Keratinocyte (primary cell): ENCODE measurements around the gene FGGY. TPM values are rescaled to one million over a fixed set of nuclear protein-coding genes. Genes with fewer than 3 reads are reported as not detected.

Source experiments
- DNase-seq: peaks from one replicate; pipeline ENCODE4 v3.0.0-alpha.2; 2011; ENCODE audit warnings: low read depth, missing footprints, low spot score
- FAIRE-seq: peaks from 2 replicates; lab custom pipeline; 2011; peaks lifted over from hg19 to GRCh38; lab: Jason Lieb, UNC
- H2AFZ ChIP-seq: 2 replicates; pipeline ENCODE4 v1.6.0; 2012; ENCODE audit warnings: low read length, control low read depth, inconsistent platforms; ENCODE audit not compliant: control insufficient read depth
- H3K27ac ChIP-seq: 2 replicates; pipeline ENCODE4 v1.5.1; 2011; ENCODE audit warnings: low read length; ENCODE audit not compliant: control insufficient read depth, insufficient read depth
- H3K27me3 ChIP-seq: 3 replicates; pipeline ENCODE4 v1.6.0; 2011; ENCODE audit warnings: low read length; ENCODE audit not compliant: control insufficient read depth, insufficient read depth; ENCODE audit errors: extremely low read depth
- H3K36me3 ChIP-seq, 2 experiments: 2 replicates in 1 of 2; 3 replicates in 1 of 2; pipeline ENCODE4 v1.5.1; 2011; ENCODE audit warnings: low read length in 2 of 2, mild to moderate bottlenecking in 1 of 2; ENCODE audit not compliant: control insufficient read depth in 2 of 2, insufficient read depth in 2 of 2; ENCODE audit errors: extremely low read depth in 1 of 2
- H3K4me1 ChIP-seq: 3 replicates; pipeline ENCODE4 v1.5.1; 2011; ENCODE audit warnings: low read length; ENCODE audit not compliant: control insufficient read depth, insufficient read depth; ENCODE audit errors: extremely low read depth
- H3K4me2 ChIP-seq: 3 replicates; pipeline ENCODE4 v1.6.0; 2011; ENCODE audit warnings: low read depth, low read length; ENCODE audit not compliant: control insufficient read depth, insufficient read depth; ENCODE audit errors: extremely low read depth
- H3K4me3 ChIP-seq, 3 experiments: fragments of 200-600 bp in 1 of 3; sonication (generic) in 1 of 3; 2 replicates in 2 of 3; 3 replicates in 1 of 3; pipeline ENCODE4 v1.5.1; 2011 to 2016; ENCODE audit warnings: low read length in 3 of 3, mild to moderate bottlenecking in 3 of 3, control low read depth in 2 of 3, inconsistent platforms in 1 of 3, low read depth in 1 of 3, mixed read lengths in 1 of 3, mixed run types in 1 of 3, moderate library complexity in 1 of 3; ENCODE audit not compliant: control insufficient read depth in 2 of 3, insufficient read depth in 2 of 3; ENCODE audit errors: extremely low read depth in 1 of 3
- H3K79me2 ChIP-seq: 2 replicates; pipeline ENCODE4 v1.6.0; 2012; ENCODE audit warnings: low read length; ENCODE audit not compliant: control insufficient read depth, insufficient read depth
- H3K9ac ChIP-seq: 3 replicates; pipeline ENCODE4 v1.6.0; 2011; ENCODE audit warnings: low read length; ENCODE audit not compliant: control insufficient read depth, insufficient read depth; ENCODE audit errors: extremely low read depth
- H3K9me1 ChIP-seq: 3 replicates; pipeline ENCODE4 v1.6.0; 2011; ENCODE audit warnings: low read length; ENCODE audit not compliant: control insufficient read depth, insufficient read depth; ENCODE audit errors: extremely low read depth
- H3K9me3 ChIP-seq: 2 replicates; pipeline ENCODE4 v1.5.1; 2012; ENCODE audit warnings: low read depth, low read length; ENCODE audit not compliant: control insufficient read depth
- H4K20me1 ChIP-seq: 3 replicates; pipeline ENCODE4 v1.6.0; 2011; ENCODE audit warnings: low read length; ENCODE audit not compliant: control insufficient read depth, insufficient read depth; ENCODE audit errors: extremely low read depth
- CTCF ChIP-seq, 3 experiments: IDR thresholded peaks in 1 of 3; conservative IDR thresholded peaks in 1 of 3; optimal IDR thresholded peaks in 1 of 3; 2 replicates in 2 of 3; 3 replicates in 1 of 3; pipeline versions ENCODE3 to v1.5.1; 2011; ENCODE audit warnings: low read length in 3 of 3, mild to moderate bottlenecking in 3 of 3, moderate library complexity in 2 of 3, control low read depth in 1 of 3, inconsistent platforms in 1 of 3; ENCODE audit not compliant: insufficient read depth in 2 of 3; ENCODE audit errors: extremely low read depth in 1 of 3
- EZH2 ChIP-seq: IDR thresholded peaks from one replicate; pipeline ENCODE4 v1.6.1; 2012; ENCODE audit warnings: inconsistent platforms, mild to moderate bottlenecking, low read length, moderate library complexity
- dilution Hi-C: fragments of 300-500 bp; cut with MboI; formaldehyde crosslinking; loops from one replicate; pipeline ENCODE4 v1.7.0; 2020; ENCODE audit warnings: low sequenced_read_pairs; ENCODE audit not compliant: extremely low pct_ligation_motif_present
- polyA plus RNA-seq, 5 experiments: library from polyadenylated mRNA; depleted of rRNA in 3 of 5; stranded (reverse) in 3 of 5; stranded (forward) in 1 of 5; unstranded in 1 of 5; fragments of >200 nt; gene quantifications; 1 replicate in 1 of 5; 2 replicates in 3 of 5; 3 replicates in 1 of 5; pipeline versions ENCODE4 v1.2.1 to v1.2.3, GENCODE V29; 2011 to 2012; ENCODE audit warnings: missing spikeins in 2 of 5, low read depth in 1 of 5, low replicate concordance in 1 of 5

FGGY gene
- polyA plus RNA-seq, 1 donor (not counting 4 experiments of a cell fraction or from before 2014, with no cell fraction given): 16.6 TPM

DNA sequence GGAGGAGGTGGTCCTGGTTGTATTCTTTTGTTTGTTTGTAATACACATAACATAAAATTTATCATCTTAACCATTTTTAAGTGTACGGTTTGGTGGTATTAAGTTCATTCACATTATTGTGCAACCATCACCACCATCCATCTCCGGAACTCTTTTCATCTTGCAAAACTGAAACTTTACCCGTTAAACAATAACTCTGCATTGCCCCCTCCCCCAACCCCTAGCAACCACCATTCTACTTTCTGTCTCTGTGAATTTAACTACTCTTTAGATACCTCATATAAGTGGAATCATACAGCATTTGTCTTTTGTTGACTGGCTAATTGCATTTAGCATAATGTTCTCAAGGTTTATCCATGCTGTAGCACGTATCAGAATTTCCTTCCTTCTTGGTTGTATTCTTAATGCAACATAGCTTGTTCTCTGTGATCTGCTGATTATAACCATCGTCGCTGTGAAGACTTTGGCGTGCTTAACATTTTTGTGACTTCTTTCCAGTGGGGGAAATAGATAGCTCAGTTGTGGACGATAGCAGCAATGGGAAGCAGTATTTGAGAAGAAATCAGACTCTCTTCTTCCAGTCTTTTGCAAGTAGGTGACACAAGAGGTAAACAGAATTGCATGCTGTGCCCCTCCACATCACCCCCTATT is 400.4 kb downstream of the FGGY start:
- FAIRE-seq (peak; percentile 62), DNase-seq (no peak)
- dilution Hi-C loops: no loop called here
- H3K4me1 ChIP-seq: no peaks in the 10 kb centered on the region
- no peaks in the 10 kb centered on the region for H3K9me3 ChIP-seq
- H2AFZ ChIP-seq: no peak overlapping the region
- no peak overlapping the region for H3K27ac ChIP-seq
- H3K4me2 ChIP-seq: no peak overlapping the region
- H3K9me1 ChIP-seq: no peaks in the 10 kb centered on the region
- no peak overlapping the region for H3K4me3 ChIP-seq
- H3K27me3 ChIP-seq: no peaks in the 10 kb centered on the region
- no peaks in the 10 kb centered on the region for H3K79me2 ChIP-seq
- no peak overlapping the region for H3K9ac ChIP-seq
- TF ChIP-seq CTCF (optimal IDR thresholded peaks at IDR 0.05 in 1 of 3, IDR thresholded peaks at IDR 0.05 in 1 of 3, conservative IDR thresholded peaks at IDR 0.05 in 1 of 3; ENCODE audit: extremely low read depth in 1 of 3, insufficient read depth in 2 of 3, low read length in 3 of 3) (no peak), EZH2 (no peak)
- no peaks in the 10 kb centered on the region for H3K36me3 ChIP-seq
- H4K20me1 ChIP-seq: no peaks in the 10 kb centered on the region

DNA sequence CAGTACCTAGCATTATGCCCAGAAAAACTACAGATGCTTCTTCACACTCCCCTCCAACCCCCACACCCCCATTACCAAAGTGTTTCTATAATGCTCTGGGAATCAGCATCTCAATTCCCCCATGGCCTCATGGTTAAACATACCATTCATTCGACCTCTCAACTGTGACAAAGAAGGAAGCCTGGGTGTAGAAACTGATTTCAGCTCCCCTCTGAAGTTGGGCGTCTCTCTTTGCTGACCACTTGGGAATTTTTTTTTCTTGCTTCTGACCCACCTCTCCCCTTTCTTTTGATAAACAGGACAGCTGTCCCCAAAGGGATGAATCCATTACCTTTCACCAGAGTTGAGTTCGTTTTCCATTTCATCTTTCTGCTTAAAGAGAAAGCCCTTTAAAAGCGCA is 401.5 kb downstream of the FGGY start:
- Histone ChIP-seq H3K9ac (no peak overlapping the region), H4K20me1 (no peaks in the 10 kb centered on the region), H3K4me2 (no peak overlapping the region), H3K9me1 (no peaks in the 10 kb centered on the region), H3K9me3 (no peaks in the 10 kb centered on the region), H3K27ac (no peak overlapping the region), H3K4me3 (no peak overlapping the region), H3K4me1 (no peaks in the 10 kb centered on the region), H3K36me3 (no peaks in the 10 kb centered on the region), H2AFZ (no peak overlapping the region), H3K27me3 (no peaks in the 10 kb centered on the region), H3K79me2 (no peaks in the 10 kb centered on the region)
- FAIRE-seq: no peak
- dilution Hi-C loops: no loop called here
- TF ChIP-seq EZH2 (no peak), CTCF (optimal IDR thresholded peaks at IDR 0.05 in 1 of 3, IDR thresholded peaks at IDR 0.05 in 1 of 3, conservative IDR thresholded peaks at IDR 0.05 in 1 of 3; ENCODE audit: extremely low read depth in 1 of 3, insufficient read depth in 2 of 3, low read length in 3 of 3) (no peak)
- no peak for DNase-seq
